ENCODE measurements around the gene PLVAP.

Gene PLVAP

DNA sequence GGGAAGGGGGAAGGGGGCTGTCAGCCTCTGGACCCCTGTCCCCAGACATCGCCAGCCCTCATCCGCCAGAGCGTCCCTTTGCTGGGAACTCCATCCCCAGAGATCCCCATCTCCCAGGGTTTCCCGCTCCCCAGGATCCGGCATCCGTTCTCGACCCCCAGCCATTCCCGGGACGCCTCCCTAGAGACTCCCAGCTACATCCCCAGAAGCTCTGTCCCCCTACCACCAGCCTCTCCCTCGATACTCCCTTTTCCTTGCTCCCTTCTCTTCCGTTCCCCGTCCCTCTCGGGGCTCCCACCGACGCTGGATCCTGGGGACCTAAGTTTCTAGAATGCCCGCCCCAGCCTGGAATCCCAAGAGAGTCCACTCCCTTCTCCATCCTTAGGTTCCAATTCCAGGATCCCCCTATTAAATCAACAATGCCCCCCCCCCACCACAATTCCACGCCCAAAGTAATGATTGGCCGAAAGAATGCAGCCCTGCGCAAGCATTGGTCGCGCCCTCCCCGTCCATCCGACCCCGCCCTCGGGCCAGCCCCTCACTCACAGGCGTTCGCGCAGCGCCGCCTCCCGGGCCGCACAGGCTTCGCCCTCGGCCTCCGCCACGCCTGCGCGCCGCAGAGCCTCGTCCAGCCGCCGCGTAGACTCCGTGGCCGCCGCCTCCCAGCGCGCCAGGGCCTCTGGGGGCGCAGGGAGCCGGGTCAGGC is 13.7 kb upstream of the PLVAP start:
- TF ChIP-seq, protein P1, sequence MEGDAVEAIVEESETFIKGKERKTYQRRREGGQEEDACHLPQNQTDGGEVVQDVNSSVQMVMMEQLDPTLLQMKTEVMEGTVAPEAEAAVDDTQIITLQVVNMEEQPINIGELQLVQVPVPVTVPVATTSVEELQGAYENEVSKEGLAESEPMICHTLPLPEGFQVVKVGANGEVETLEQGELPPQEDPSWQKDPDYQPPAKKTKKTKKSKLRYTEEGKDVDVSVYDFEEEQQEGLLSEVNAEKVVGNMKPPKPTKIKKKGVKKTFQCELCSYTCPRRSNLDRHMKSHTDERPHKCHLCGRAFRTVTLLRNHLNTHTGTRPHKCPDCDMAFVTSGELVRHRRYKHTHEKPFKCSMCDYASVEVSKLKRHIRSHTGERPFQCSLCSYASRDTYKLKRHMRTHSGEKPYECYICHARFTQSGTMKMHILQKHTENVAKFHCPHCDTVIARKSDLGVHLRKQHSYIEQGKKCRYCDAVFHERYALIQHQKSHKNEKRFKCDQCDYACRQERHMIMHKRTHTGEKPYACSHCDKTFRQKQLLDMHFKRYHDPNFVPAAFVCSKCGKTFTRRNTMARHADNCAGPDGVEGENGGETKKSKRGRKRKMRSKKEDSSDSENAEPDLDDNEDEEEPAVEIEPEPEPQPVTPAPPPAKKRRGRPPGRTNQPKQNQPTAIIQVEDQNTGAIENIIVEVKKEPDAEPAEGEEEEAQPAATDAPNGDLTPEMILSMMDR (IDR thresholded peaks at IDR 0.05; ENCODE audit: low read depth, low read length, missing control alignments): peak; percentile 69
- peak overlapping the region; percentile 61 for H3K4me3 ChIP-seq (ENCODE audit: low read depth, low read length)
- peak; percentile 72 for DNase-seq (ENCODE audit: low read depth)
- in situ Hi-C loops (cut with HindIII; ENCODE audit: low sequenced_read_pairs): no loop called here

DNA sequence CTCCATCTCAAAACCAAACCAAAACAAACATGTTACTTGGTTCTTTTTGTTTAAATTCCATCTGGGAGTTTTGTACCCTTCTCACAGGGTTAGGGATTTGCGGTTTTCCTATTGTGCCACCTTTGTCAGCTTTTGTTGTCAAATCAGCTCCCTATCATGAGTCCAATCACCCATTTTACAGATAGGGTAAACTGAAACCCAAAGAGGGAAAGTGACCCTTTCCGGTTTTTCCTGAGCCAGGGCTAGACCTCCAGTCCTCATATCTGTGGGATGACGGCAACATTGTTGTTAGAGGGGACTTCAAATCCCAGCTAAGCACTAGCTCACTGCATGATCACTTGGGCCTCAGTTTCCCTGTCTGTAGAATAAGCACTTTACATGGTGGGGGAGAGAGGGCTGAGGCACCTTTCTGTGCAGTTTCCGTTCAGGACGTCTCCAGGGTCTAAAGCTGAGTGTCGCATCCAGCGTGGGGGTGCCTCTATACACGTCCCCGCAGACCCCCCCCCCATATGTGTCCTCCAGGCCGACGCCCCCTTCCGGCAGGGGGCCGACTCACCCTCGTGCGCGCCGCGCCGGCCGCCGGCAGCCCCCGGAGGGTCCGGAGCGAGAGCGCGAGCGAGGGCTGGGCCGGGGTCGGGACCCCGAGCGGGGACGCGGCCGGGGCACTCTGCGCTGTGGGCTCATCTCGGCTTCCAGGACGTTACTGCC is 13.0 kb upstream of the PLVAP start:
- no peak for DNase-seq (ENCODE audit: low read depth)
- TF ChIP-seq, protein P1 (IDR thresholded peaks at IDR 0.05; ENCODE audit: low read depth, low read length, missing control alignments): peak; percentile 12
- in situ Hi-C loops (cut with HindIII; ENCODE audit: low sequenced_read_pairs): no loop called here
- peak overlapping the region; percentile 61 for H3K4me3 ChIP-seq (ENCODE audit: low read depth, low read length)

DNA sequence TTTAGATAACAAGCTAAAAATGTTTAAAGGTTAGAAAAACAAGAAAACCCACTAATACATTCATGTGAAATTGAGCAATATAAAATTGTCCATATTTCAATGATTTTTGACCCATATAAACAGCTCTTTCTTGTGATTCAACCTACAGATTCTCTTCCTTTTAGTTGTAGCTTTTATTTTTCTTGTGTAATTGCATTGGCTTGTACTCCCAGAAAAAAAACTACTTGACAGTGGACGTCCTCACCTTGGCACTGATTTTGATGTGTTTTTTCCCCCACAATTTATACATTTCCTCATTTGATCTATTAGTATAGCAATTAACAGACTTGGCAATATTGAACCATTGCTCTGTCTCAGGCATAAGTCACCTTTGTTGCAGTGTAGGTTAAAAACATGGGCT is 12.1 kb upstream of the PLVAP start:
- TF ChIP-seq, protein P1 (IDR thresholded peaks at IDR 0.05; ENCODE audit: low read depth, low read length, missing control alignments): no peak
- H3K4me3 ChIP-seq (ENCODE audit: low read depth, low read length): no peak overlapping the region
- in situ Hi-C loops (cut with HindIII; ENCODE audit: low sequenced_read_pairs): no loop called here
- no peak for DNase-seq (ENCODE audit: low read depth)

DNA sequence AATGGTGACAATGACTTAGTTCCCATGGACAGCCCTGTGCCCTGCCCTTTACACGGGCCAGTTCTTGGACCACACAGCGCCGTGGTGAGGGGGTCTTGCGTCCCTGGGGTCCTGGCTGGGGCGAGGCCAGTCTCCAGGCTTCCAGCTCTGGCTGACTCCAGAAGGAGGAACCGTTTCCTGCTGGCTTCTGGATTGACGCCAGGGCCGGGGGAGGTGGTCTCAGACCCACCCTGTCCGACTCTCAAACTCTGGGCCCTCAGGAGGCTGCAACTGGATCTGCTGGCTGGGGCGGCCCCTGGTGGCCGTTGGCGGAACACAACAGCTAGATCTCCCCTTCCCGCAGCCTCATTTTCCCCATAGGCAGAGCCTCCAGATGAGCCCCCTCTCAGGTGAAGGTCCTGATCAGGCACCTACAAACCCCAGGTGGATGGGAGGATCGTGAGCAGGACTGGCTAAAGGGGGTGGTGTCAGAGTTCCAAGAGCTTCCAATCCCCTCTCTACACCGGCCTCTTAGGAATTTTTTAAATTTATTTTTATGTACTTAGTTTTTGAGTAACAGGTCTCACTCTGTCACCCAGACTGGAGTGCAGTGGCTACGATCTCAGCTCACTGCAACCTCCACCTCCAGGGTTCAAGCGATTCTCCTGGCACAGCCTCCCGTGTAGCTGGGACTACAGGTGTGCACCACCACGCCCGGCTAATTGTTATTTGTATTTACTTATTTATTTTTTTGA is 8.9 kb upstream of the PLVAP start:
- in situ Hi-C loops (cut with HindIII; ENCODE audit: low sequenced_read_pairs): no loop called here
- TF ChIP-seq, protein P1 (IDR thresholded peaks at IDR 0.05; ENCODE audit: low read depth, low read length, missing control alignments): peak; percentile 96
- DNase-seq (ENCODE audit: low read depth): no peak
- no peak overlapping the region for H3K4me3 ChIP-seq (ENCODE audit: low read depth, low read length)

DNA sequence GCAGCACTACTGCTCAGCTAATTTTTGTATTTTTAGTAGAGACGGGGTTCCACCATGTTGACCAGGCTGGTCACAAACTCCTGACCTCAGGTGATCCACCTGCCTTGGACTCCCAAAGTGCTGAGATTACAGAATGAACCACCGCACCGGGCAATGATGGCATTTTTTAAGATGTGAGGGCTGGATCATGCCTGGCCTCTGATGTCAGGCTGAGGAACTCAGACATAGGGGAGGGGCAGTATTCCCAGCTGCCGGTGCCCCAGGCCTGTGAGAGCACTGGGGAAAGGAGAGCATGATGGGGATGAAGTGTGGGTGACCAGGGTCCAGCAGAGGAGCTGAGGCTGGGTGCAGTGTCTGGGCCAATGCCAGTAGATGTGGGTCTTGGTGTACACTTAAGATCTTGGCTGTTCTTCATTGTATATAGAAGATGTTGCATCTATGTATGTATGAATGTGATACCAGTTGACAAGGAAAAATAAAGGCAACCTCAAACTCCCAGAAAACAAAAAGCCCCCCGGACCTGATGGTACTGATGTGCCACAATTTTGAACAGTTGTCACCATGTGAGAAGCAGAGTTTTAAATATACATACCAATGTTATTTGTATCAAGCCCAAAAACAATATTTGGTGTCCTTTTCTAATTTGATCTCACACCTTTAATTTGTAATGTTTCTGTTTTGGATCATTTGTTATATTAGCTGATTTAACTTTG is 3.4 kb upstream of the PLVAP start:
- H3K4me3 ChIP-seq (ENCODE audit: low read depth, low read length): no peak overlapping the region
- TF ChIP-seq, protein P1 (IDR thresholded peaks at IDR 0.05; ENCODE audit: low read depth, low read length, missing control alignments): no peak
- in situ Hi-C loops (cut with HindIII; ENCODE audit: low sequenced_read_pairs): no loop called here
- no peak for DNase-seq (ENCODE audit: low read depth)

DNA sequence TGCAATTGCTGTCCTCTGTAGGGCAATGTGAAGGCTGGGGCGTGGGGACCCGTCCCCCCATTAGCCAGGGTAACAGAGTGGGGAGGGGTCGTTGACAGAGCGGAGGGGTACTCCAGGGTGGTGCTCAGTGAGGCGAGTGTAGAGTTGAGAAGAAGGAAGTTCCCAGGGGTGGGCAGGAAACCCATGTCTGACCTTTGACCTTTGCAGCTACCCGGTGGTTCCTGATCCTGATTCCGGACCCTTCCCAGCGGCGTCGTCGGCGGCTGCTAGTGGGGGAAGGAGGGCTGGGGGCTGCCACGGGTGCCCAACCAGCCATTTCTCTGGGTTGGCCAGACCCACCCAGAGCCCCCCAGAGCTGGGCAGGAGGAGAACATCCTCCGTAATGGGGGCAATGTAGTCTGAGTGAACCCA is 2.1 kb upstream of the PLVAP start:
- no peak for DNase-seq (ENCODE audit: low read depth)
- in situ Hi-C loops (cut with HindIII; ENCODE audit: low sequenced_read_pairs): no loop called here
- TF ChIP-seq, protein P1 (IDR thresholded peaks at IDR 0.05; ENCODE audit: low read depth, low read length, missing control alignments): no peak
- H3K4me3 ChIP-seq (ENCODE audit: low read depth, low read length): no peak overlapping the region
